ENCODE measurements around the gene UBE2E2.

UBE2E2 gene

DNA sequence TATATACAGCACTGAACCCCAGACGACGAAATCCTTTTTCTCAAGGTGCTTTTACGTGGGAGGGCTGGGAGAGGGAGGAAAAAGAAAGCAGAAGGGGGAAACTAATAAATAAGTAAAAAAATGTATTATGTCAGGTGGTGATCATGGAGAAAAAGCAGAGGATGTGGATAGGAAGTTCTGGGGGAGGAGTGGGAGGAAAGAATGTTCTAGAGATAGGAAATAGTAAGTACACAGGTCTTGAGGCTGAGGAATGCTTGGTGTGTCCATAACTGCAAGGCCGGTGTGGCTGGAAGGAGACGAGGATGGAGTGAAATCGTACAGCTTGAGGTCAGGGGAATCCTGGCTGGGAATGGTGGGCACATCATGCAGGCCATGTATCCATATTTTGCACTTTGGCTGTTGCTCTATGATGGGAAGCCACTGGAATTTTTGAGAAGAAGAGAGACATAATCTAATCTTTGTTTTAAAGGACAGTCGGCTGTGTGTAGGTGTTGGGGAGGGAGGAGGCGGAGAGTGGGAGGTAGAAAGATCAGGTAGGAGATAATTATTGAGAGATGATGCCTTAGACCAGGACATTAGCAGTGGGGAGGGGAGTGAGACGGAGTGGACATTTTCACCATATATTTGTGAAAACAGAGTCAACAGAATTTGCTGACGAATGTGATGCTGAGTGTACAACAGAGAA, 1.8 kb upstream of the UBE2E2 start:
- Histone ChIP-seq H2AFZ (ENCODE audit: low read length) (no peak overlapping the region), H3K4me2 (ENCODE audit: low read length) (no peak overlapping the region), H3F3A (ENCODE audit: insufficient read depth, low read length) (no peaks in the 10 kb centered on the region; the same call in 1 of the 2 replicates), H3K79me2 (ENCODE audit: insufficient read depth, low read length) (peaks cover 22% of the 10 kb centered on the region), H3K4me3 (ENCODE audit: low read depth, low read length, poor library complexity, severe bottlenecking) (no peak overlapping the region), H4K20me1 (ENCODE audit: insufficient read depth, low read length) (no peaks in the 10 kb centered on the region), H3K9me3 (ENCODE audit: low read length) (no peaks in the 10 kb centered on the region), H3K27ac (ENCODE audit: low read depth, low read length, poor library complexity, severe bottlenecking) (no peak overlapping the region), H3K9ac (ENCODE audit: low read length) (no peak overlapping the region), H3K27me3 (ENCODE audit: insufficient read depth, low read length) (peaks cover 4% of the 10 kb centered on the region; the same call in 1 of the 2 replicates), H3K4me1 (ENCODE audit: insufficient read depth, low read length, severe bottlenecking) (peaks cover 30% of the 10 kb centered on the region), H3K36me3 (ENCODE audit: insufficient read depth, low read length) (no peaks in the 10 kb centered on the region), H3K9me2 (ENCODE audit: low read depth, low read length) (no peaks in the 10 kb centered on the region)
- TF ChIP-seq EZH2 (IDR thresholded peaks at IDR 0.05; ENCODE audit: borderline replicate concordance, low read length), result no peak
- TF ChIP-seq, protein P1, sequence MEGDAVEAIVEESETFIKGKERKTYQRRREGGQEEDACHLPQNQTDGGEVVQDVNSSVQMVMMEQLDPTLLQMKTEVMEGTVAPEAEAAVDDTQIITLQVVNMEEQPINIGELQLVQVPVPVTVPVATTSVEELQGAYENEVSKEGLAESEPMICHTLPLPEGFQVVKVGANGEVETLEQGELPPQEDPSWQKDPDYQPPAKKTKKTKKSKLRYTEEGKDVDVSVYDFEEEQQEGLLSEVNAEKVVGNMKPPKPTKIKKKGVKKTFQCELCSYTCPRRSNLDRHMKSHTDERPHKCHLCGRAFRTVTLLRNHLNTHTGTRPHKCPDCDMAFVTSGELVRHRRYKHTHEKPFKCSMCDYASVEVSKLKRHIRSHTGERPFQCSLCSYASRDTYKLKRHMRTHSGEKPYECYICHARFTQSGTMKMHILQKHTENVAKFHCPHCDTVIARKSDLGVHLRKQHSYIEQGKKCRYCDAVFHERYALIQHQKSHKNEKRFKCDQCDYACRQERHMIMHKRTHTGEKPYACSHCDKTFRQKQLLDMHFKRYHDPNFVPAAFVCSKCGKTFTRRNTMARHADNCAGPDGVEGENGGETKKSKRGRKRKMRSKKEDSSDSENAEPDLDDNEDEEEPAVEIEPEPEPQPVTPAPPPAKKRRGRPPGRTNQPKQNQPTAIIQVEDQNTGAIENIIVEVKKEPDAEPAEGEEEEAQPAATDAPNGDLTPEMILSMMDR (IDR thresholded peaks at IDR 0.05; ENCODE audit: low read length), result no peak

DNA sequence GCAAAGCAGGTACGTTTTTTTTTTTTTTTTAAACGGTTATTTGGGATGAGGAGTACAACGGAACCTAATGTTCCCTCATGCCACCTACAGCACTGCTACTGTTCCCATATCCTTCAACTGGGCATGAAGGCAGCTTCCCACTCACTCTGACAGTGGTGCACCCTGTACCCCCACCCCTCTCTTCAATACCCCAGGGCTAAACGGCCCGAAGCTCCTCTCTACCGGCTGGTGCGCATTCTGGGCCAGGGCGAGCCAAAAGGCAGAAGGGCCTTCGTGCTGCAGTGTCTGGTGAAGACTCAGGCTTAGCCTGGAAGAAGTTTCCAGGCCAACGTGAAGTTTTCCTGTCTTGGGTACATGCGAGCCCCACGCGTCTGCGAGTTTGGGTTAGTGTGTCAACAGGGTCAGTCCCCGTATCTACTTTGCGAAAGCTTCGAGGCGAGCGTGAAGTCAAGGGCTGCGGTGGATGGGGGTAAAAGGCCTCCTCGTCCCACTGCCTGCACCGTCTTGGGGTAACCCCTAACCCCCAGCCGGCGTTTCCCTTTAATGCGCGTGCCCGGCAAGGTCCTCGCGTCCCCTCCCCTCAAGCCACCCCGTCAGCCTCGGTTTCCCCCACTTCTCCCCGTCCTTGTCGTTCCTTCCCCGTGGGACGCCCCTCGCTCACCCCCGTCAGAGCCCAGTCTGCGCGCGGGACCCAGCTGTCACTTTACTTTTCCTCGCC, 765 bp upstream of the UBE2E2 start:
- peak overlapping the region; percentile 93 for H3K4me3 ChIP-seq (ENCODE audit: low read depth, low read length, poor library complexity, severe bottlenecking)
- no peaks in the 10 kb centered on the region for H3K9me2 ChIP-seq (ENCODE audit: low read depth, low read length)
- no peak for TF ChIP-seq EZH2 (IDR thresholded peaks at IDR 0.05; ENCODE audit: borderline replicate concordance, low read length)
- TF ChIP-seq, protein P1 (IDR thresholded peaks at IDR 0.05; ENCODE audit: low read length), result no peak
- H4K20me1 ChIP-seq (ENCODE audit: insufficient read depth, low read length), result no peaks in the 10 kb centered on the region
- H3K9me3 ChIP-seq (ENCODE audit: low read length), result no peaks in the 10 kb centered on the region
- H3K27me3 ChIP-seq (ENCODE audit: insufficient read depth, low read length), result peaks cover 4% of the 10 kb centered on the region; the same call in 1 of the 2 replicates
- no peak overlapping the region for H2AFZ ChIP-seq (ENCODE audit: low read length)
- H3K79me2 ChIP-seq (ENCODE audit: insufficient read depth, low read length), result peaks cover 33% of the 10 kb centered on the region
- no peak overlapping the region for H3K27ac ChIP-seq (ENCODE audit: low read depth, low read length, poor library complexity, severe bottlenecking)
- peak overlapping the region; percentile 82 for H3K4me2 ChIP-seq (ENCODE audit: low read length)
- peaks cover 40% of the 10 kb centered on the region for H3K4me1 ChIP-seq (ENCODE audit: insufficient read depth, low read length, severe bottlenecking)
- H3F3A ChIP-seq (ENCODE audit: insufficient read depth, low read length), result no peaks in the 10 kb centered on the region; the same call in 1 of the 2 replicates
- H3K9ac ChIP-seq (ENCODE audit: low read length), result peak overlapping the region; percentile 67
- H3K36me3 ChIP-seq (ENCODE audit: insufficient read depth, low read length), result no peaks in the 10 kb centered on the region

DNA sequence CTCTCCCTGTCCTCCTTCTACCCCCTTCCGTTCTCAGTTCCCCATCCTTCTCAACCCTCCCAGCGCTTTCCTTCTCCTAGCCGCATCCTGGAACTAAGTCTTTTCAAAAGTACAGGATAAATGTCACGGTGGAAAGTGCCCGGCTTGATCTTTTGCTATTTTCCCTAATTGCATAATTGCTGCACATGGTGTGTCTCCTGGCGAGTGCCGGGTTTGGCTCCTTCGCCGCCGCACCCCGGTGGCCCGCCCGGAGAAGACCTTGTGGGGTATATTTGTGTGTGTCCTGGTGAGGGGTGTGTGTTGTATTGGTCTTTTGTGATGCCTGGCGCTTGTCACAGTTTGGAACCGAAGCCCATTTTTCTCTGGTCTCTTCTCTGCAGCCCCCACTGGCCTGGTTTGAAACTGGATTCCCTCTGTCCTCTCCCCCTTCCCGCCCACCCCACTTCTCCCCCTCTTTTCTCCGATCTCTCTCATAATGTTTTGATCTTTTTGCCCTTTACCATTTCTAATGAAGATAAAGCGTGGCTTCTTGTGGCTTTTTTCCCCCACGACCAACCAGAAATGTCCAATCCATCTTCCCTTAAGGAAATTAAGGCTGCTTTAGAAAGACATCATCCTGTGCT, 692 bp downstream of the UBE2E2 start:
- Histone ChIP-seq H3K9ac (ENCODE audit: low read length) (peak overlapping the region; percentile 75), H3F3A (ENCODE audit: insufficient read depth, low read length) (no peaks in the 10 kb centered on the region; the same call in 1 of the 2 replicates), H3K4me1 (ENCODE audit: insufficient read depth, low read length, severe bottlenecking) (peaks cover 53% of the 10 kb centered on the region), H3K4me2 (ENCODE audit: low read length) (peak overlapping the region; percentile 87), H3K4me3 (ENCODE audit: low read depth, low read length, poor library complexity, severe bottlenecking) (peak overlapping the region; percentile 93), H2AFZ (ENCODE audit: low read length) (no peak overlapping the region), H4K20me1 (ENCODE audit: insufficient read depth, low read length) (no peaks in the 10 kb centered on the region), H3K27ac (ENCODE audit: low read depth, low read length, poor library complexity, severe bottlenecking) (no peak overlapping the region), H3K27me3 (ENCODE audit: insufficient read depth, low read length) (peaks cover 4% of the 10 kb centered on the region; the same call in 1 of the 2 replicates), H3K9me2 (ENCODE audit: low read depth, low read length) (no peaks in the 10 kb centered on the region), H3K36me3 (ENCODE audit: insufficient read depth, low read length) (no peaks in the 10 kb centered on the region), H3K79me2 (ENCODE audit: insufficient read depth, low read length) (peaks cover 48% of the 10 kb centered on the region), H3K9me3 (ENCODE audit: low read length) (no peaks in the 10 kb centered on the region)
- TF ChIP-seq, protein P1 (IDR thresholded peaks at IDR 0.05; ENCODE audit: low read length), result no peak
- TF ChIP-seq EZH2 (IDR thresholded peaks at IDR 0.05; ENCODE audit: borderline replicate concordance, low read length), result no peak
